ENCODE data around the gene HBE1. TPM values are rescaled to one million over a fixed set of nuclear protein-coding genes. Genes with fewer than 3 reads are reported as not detected.
"Not testable (repeated sequence)": the region's sequence is repeated elsewhere in the genome, so short reads cannot be mapped to it uniquely, and the experiment has no call there.

Gene HBE1
- 1.5 and 3.4 TPM in 2 replicates for total RNA-seq (2014; rRNA removed; shearing (Covaris generic))

DNA sequence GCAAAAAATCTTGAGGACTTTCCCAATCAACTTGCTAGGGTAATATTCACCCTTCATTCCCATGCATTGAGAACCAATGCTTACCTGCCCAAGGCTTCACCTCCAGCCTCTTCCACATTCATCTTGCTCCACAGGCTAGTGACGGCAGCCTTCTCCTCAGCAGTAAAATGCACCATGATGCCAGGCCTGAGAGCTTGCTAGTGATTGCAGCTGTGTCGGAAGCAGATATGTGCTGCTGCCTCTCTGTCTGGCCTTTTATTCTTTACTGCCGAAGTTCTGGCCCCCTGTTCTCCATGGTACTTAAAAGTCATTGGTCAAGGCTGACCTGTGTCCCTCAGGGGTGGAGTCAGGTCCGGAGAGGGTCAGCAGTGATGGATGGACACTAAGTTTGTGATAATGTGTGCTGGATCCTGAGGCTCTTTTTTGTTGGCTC is at the start of gene HBE1:
Gene HBE1 (minus strand): TSS at position 231 of the 433 bp plus-strand sequence. CDS start 55 bp downstream, at position 176.
- no peaks in the 10 kb centered on the region for H3K27me3 ChIP-seq (ENCODE audit: control insufficient read depth, insufficient read depth, low read length)

DNA sequence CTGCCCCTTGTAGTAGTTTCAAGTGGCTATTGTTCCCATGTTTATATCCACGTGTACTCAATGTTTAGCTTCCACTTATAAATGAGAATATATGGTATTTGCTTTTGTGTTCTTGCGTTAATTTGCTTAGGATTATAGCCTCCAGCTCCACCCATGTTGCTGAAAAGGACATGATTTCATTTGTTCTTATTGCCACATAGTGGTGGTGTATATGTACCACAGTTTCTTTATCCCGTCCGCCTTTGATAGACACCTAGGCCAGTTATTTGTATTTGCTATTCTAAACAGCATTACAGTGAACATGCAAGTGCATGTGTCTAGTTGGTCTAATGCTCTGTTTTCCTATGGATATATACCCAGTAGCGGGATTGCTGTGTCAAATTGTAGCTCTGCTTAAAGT is 47.5 kb upstream of the HBE1 start:
- H3K27me3 ChIP-seq (ENCODE audit: control insufficient read depth, insufficient read depth, low read length), result no peaks in the 10 kb centered on the region
- no peak for DNase-seq
- no peak overlapping the region for H3K4me3 ChIP-seq (ENCODE audit: insufficient read depth, low read depth, low read length)
- H3K36me3 ChIP-seq (replicated peaks; ENCODE audit: control insufficient read depth, insufficient read depth, low read length), result no peaks in the 10 kb centered on the region

More for the DNA sequence above, at the start of gene HBE1:
- Histone ChIP-seq H3K36me3 (replicated peaks; ENCODE audit: control insufficient read depth, insufficient read depth, low read length) (no peaks in the 10 kb centered on the region), H3K4me3 (ENCODE audit: insufficient read depth, low read depth, low read length) (no peak within 1 kb of the TSS)
- DNase-seq, result no peak

DNA sequence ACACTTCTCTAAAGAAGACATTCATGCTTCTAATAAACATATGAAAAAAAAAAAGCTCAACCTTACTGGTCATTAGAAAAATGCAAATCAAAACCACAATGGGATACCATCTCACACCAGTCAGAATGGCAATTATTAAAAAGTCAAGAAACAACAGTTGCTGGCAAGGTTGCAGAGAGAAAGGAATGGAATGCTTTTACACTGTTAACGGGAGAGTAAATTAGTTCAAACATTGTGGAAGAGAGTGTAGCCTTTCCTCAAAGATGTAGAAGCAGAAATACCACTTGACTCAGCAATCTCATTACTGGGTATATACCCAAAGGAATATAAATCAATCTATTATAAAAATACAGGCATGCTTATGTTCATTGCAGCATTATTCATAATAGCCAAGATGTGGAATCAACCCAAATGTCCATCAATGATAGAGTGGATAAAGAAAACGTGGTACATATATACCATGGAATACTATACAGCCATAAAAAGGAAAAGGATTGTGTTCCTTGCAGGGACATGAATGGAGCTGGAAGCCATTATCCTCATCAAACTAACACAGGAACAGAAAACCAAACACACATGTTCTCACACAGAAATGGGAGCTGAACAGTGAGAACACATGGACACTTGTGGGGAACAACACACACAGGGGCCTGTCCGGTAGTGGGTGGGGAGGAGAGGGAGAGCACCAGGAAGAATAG is 43.7 kb upstream of the HBE1 start:
- DNase-seq; H3K27me3 ChIP-seq (ENCODE audit: control insufficient read depth, insufficient read depth, low read length); H3K36me3 ChIP-seq (replicated peaks; ENCODE audit: control insufficient read depth, insufficient read depth, low read length); H3K4me3 ChIP-seq (ENCODE audit: insufficient read depth, low read depth, low read length): not testable (repeated sequence)

DNA sequence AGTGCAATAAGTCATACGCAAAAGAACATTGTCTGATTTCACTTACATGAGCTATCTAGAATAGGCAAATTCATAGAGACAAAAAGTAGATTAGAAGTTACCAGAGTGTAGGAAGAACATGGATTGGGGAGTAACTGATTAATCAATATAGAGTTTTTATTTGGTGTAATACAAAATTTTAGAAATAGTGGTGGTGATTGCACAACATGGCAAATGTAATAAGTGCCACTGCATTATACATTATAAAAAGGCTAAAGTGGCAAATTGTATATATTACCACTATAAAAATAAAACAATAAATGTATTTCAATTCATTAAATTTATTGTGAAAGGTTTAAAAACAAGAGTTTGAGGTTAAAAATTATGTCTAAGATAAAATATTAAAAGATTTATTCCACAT is 40.7 kb upstream of the HBE1 start:
- H3K36me3 ChIP-seq (replicated peaks; ENCODE audit: control insufficient read depth, insufficient read depth, low read length), result no peaks in the 10 kb centered on the region
- no peak for DNase-seq
- H3K27me3 ChIP-seq (ENCODE audit: control insufficient read depth, insufficient read depth, low read length), result no peaks in the 10 kb centered on the region
- H3K4me3 ChIP-seq (ENCODE audit: insufficient read depth, low read depth, low read length), result no peak overlapping the region

DNA sequence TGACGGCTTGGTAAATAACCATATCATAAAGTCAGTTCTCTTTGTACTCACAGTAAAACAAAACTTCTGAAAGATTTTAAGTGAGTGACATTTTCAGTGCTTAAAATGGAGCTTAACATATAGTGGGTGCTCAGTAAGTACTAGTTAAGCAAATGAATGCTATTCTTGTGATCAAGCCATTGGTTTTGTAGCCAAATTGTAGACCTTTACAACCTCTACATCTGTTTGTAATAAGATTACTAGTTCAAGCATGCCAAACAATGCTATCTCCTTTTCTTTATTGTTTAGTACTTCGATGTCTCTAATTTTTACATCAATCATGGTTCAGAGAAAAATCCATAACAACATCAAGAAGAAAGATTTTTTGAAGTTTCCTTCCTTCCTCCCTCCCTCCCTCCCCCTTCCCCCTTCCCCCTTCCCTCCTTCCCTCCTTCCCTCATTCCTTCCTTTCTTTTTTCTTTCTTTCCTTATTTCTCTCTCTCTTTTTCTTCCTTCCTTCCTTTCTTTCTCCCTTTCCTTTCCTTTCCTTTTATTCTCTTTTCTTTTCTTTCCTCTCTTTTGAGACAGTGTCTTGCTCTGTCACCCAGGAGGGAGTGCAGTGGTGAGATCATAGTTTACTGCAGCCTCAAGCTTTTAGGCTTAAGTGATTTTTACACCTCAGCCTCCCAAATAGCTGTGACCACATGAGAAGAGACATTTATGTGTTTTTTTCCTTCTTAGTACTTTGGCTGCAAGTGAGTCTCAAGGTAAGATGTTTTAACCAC is 37.7 kb upstream of the HBE1 start:
- Histone ChIP-seq H3K4me3 (ENCODE audit: insufficient read depth, low read depth, low read length) (no peak overlapping the region), H3K27me3 (ENCODE audit: control insufficient read depth, insufficient read depth, low read length) (no peaks in the 10 kb centered on the region), H3K36me3 (replicated peaks; ENCODE audit: control insufficient read depth, insufficient read depth, low read length) (no peaks in the 10 kb centered on the region)
- DNase-seq, result no peak

DNA sequence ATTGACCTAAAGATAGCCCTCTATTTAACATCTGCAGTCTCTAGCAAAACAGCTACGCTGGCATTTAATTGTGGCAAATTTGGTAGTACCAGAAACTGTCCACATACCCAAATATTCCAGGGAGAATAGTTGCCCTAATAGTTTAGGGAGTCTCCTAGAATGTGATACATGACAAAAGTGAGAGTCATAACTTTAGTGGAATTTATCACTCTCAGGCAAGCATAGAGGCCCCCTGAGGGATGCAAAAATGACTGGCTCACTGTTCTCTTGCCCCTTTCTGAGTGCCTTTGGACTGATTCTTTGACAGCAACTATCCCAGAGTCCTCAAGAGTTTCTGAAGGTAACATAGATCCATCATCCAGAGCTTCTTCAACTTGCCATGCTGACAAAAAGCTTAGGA is 34.3 kb upstream of the HBE1 start:
- DNase-seq, result no peak
- H3K36me3 ChIP-seq (replicated peaks; ENCODE audit: control insufficient read depth, insufficient read depth, low read length), result no peaks in the 10 kb centered on the region
- no peaks in the 10 kb centered on the region for H3K27me3 ChIP-seq (ENCODE audit: control insufficient read depth, insufficient read depth, low read length)
- H3K4me3 ChIP-seq (ENCODE audit: insufficient read depth, low read depth, low read length), result no peak overlapping the region

DNA sequence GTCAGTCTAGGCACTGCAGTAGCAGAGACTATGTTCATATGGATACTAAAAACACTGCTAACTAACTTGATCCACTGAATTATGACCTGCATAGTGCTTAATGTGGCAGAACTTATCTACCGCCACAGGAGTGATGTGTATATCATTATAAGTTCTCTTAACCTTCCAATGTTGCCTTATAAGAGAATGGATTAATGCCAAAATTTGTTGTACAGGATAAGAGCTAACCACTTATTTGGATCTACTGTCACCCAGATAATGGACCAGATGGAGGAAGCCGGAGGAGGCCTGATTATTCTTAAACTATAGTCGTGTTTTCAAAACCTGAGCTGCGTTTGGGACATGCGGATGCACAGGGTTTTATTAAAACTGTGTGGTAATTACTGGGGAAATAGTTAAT is 33.9 kb upstream of the HBE1 start:
- Histone ChIP-seq H3K36me3 (replicated peaks; ENCODE audit: control insufficient read depth, insufficient read depth, low read length) (no peaks in the 10 kb centered on the region), H3K27me3 (ENCODE audit: control insufficient read depth, insufficient read depth, low read length) (no peaks in the 10 kb centered on the region), H3K4me3 (ENCODE audit: insufficient read depth, low read depth, low read length) (no peak overlapping the region)
- DNase-seq, result no peak

DNA sequence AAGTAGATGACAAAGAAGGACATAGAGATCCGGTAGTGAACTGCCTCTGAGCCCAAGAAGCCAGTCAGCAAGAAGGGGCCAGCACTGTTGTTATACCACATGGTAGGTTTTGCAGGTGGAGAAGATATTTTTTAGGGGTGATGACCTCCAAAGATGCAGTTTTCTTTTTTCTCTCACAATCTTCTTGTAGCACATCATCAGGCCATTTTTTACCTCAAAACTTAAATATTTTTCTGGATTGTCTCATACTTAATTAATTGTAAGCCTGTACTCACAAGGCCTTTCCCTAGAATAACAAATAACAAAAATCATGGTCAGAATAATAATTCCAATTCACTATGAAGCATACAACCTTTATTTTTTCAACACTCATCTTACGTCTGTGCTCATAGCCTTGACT is 32.1 kb upstream of the HBE1 start, which contains the start of gene OR51B4:
Gene OR51B4 (minus strand): TSS at position 101 of the 400 bp plus-strand sequence. CDS start 0 bp downstream, at position 101.
- Histone ChIP-seq H3K4me3 (ENCODE audit: insufficient read depth, low read depth, low read length) (no peak within 1 kb of the TSS), H3K36me3 (replicated peaks; ENCODE audit: control insufficient read depth, insufficient read depth, low read length) (no peaks in the 10 kb centered on the region), H3K27me3 (ENCODE audit: control insufficient read depth, insufficient read depth, low read length) (no peaks in the 10 kb centered on the region)
- DNase-seq, result no peak

DNA sequence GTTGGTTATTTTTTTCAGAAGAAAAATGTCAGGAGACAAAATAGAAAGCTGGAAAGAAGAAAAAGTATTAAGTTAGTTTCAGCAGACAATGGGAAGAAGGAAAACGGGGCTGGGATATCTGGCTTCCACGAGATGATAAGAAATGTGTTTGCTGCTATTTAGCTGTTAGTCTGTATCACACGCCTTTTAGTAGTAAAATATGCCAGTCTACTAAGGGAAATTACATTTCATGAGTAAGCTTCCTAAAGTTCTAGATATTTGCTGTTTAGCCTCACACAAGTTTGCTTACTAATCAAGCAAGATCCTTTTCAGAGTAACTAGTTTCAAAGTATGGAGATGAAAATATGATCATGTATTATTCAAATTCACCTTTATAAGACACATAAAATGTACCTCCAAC is 30.5 kb upstream of the HBE1 start:
- no peaks in the 10 kb centered on the region for H3K36me3 ChIP-seq (replicated peaks; ENCODE audit: control insufficient read depth, insufficient read depth, low read length)
- H3K4me3 ChIP-seq (ENCODE audit: insufficient read depth, low read depth, low read length), result no peak overlapping the region
- no peak for DNase-seq
- no peaks in the 10 kb centered on the region for H3K27me3 ChIP-seq (ENCODE audit: control insufficient read depth, insufficient read depth, low read length)

DNA sequence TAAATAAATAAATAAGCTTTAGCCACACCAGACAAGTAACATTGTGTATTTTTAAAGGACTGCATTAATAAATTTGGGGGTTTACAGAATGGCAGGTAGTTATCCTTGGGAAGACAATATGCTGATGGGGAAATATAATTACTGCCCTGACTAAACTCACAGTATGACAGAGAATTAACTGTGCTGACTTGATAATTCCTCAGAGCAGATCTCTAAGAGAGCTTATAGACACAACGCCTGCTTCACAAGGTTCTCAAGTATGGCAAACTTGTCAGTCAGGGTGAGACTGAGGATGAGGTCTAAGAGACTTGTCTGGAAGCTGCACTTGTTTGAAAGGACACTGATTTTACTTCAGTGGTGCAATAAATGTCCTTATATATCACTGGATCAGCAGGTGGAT is 28.7 kb upstream of the HBE1 start:
- no peak for DNase-seq
- Histone ChIP-seq H3K27me3 (ENCODE audit: control insufficient read depth, insufficient read depth, low read length) (no peaks in the 10 kb centered on the region), H3K4me3 (ENCODE audit: insufficient read depth, low read depth, low read length) (no peak overlapping the region), H3K36me3 (replicated peaks; ENCODE audit: control insufficient read depth, insufficient read depth, low read length) (no peaks in the 10 kb centered on the region)

DNA sequence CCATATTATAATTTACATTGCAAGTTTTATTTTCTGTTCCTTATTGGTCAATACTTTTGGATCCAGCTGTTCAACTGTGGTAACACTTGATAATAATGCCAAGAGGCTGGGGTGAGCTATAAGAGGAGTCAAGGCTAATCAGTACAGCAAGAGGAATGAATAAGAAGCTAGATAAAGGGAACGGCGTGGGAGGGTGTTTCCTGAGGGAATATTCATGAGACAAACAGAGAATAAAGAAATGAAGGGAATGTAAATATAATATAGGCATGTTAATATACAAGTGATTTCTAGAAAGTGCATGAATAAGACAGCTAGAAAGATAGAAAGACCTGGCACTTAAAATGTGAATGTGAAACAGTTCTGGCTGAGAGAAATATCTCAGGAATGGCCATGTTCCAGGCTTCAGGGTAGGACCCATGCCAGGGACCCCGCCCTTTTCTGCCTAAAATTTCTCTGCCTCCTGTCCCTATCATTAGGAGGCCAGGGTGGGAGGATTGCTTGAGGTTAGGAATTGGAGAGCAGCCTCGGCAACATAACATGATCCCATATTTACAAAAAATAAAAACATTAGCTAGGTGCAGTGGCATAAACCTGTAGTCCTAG is 28.1 kb upstream of the HBE1 start:
- DNase-seq, result no peak

DNA sequence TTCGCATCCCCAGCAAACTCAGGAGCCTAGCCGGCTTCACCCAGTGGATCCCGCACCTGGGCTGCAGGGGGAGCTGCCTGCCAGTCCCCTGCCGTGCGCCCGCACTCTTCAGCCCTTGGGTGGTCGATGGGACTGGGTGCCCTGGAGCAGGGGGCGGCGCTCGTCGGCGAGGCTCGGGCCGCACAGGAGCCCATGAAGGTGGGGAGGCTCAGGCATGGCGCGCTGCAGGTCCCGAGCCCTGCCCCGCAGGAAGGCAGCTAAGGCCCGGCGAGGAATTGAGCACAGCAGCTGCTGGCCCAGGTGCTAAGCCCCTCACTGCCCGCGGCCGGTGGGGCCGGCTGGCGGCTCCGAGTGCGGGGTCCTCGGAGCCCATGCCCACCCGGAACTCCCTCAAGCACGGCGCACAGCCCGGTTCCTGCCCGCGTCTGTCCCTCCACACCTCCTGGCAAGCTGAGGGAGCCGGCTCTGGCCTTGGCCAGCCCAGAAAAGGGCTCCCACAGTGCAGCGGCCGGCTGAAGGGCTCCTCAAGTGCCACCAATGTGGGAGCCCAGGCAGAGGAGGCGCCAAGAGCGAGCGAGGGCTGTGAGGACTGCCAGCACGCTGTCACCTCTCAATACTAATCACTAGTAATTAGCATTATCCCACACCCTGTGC is 24.7 kb upstream of the HBE1 start:
- not testable (repeated sequence) for DNase-seq; H3K4me3 ChIP-seq (ENCODE audit: insufficient read depth, low read depth, low read length); H3K36me3 ChIP-seq (replicated peaks; ENCODE audit: control insufficient read depth, insufficient read depth, low read length); H3K27me3 ChIP-seq (ENCODE audit: control insufficient read depth, insufficient read depth, low read length)

More for the DNA sequence above, 28.1 kb upstream of the HBE1 start:
- Histone ChIP-seq H3K4me3 (ENCODE audit: insufficient read depth, low read depth, low read length) (no peak overlapping the region), H3K27me3 (ENCODE audit: control insufficient read depth, insufficient read depth, low read length) (no peaks in the 10 kb centered on the region), H3K36me3 (replicated peaks; ENCODE audit: control insufficient read depth, insufficient read depth, low read length) (no peaks in the 10 kb centered on the region)

DNA sequence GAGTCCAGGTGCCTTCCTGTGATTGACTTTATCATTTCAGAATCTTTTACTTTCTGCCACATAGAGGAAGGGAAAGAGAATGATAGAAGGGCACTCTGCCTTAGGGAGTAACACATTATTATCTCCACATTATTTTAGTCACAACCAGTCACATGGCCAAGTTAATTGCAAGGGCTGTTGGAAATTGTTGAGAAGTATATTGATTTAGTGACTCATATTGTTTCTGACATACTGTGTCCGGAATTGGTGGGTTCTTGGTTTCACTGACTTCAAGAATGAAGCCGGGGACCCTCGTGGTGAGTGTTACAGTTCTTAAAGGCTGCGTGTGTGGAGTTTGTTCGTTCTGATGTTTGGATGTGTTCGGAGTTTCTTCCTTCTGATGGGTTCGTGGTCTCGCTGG is 23.3 kb upstream of the HBE1 start:
- DNase-seq, result no peak
- Histone ChIP-seq H3K36me3 (replicated peaks; ENCODE audit: control insufficient read depth, insufficient read depth, low read length) (no peaks in the 10 kb centered on the region), H3K27me3 (ENCODE audit: control insufficient read depth, insufficient read depth, low read length) (no peaks in the 10 kb centered on the region)

DNA sequence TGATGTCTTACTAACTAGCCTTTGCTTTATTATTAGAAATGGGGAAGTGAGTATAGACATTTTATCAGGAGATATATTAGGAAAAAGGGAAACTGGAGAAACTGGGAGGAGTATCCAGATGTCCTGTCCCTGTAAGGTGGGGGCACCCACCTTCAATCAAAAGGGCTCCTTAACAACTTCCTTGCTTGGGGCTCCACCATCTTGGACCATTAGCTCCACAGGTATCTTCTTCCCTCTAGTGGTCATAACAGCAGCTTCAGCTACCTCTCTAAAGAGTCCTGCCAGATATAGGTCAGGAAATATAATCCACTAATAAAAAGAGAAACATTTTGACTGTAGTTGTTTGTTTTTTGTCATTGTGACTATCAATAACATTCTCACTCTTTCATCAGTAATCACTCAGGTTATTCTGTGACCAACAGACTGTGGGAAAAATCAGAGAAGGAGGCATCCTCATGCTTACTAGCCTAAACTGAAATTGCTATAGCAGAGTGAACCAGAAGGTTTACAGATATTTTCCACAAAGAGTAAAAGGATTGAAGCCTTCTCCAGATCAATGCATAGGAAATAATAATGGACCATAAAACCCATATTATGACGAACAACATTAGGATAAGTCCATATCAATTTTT is 21.6 kb upstream of the HBE1 start:
- Histone ChIP-seq H3K27me3 (ENCODE audit: control insufficient read depth, insufficient read depth, low read length) (no peaks in the 10 kb centered on the region), H3K4me3 (ENCODE audit: insufficient read depth, low read depth, low read length) (no peak overlapping the region), H3K36me3 (replicated peaks; ENCODE audit: control insufficient read depth, insufficient read depth, low read length) (no peaks in the 10 kb centered on the region)
- DNase-seq, result peak; percentile 54

More for the DNA sequence above, 23.3 kb upstream of the HBE1 start:
- no peak overlapping the region for H3K4me3 ChIP-seq (ENCODE audit: insufficient read depth, low read depth, low read length)
